HG03342 (cell line): Measurements from ENCODE around the gene MAP4.
"Not testable (repeated sequence)": the region's sequence is repeated elsewhere in the genome, so short reads cannot be mapped to it uniquely, and the experiment has no call there.

Experiments used
- ATAC-seq: cut with Tn5 transposase; IDR thresholded peaks from one replicate; pipeline ENCODE4 v1.9.1; 2021; ENCODE audit warnings: mild to moderate bottlenecking, moderate library complexity; ENCODE audit not compliant: unreplicated experiment

MAP4 gene

GRCh38 chr3:48018841-48019240, 2.6 kb upstream of the MAP4 start:
- ATAC-seq = no peak

GRCh38 chr3:48015431-48016180, 610 bp downstream of the MAP4 start:
- no peak for ATAC-seq

- ATAC-seq = no peak
Observed at GRCh38 chr3:48014358-48014757, 1.9 kb downstream of the MAP4 start.

GRCh38 chr3:48013288-48013980, 2.8 kb downstream of the MAP4 start:
- ATAC-seq = no peak

- no peak for ATAC-seq
Observed at GRCh38 chr3:48012659-48013058, 3.6 kb downstream of the MAP4 start.

GRCh38 chr3:48008066-48008465, 8.2 kb downstream of the MAP4 start:
- not testable (repeated sequence) for ATAC-seq

- ATAC-seq = not testable (repeated sequence)
Observed at GRCh38 chr3:48007361-48007760, 8.9 kb downstream of the MAP4 start.

GRCh38 chr3:48006794-48007193, 9.4 kb downstream of the MAP4 start:
- ATAC-seq = not testable (repeated sequence)

- no peak for ATAC-seq
Observed at GRCh38 chr3:48004694-48005093, 11.5 kb downstream of the MAP4 start.

- ATAC-seq = no peak
Observed at GRCh38 chr3:48002787-48003186, 13.4 kb downstream of the MAP4 start.

GRCh38 chr3:48001991-48002390, 14.2 kb downstream of the MAP4 start:
- ATAC-seq = no peak

- ATAC-seq = no peak
Observed at GRCh38 chr3:48000212-48000611, 16.0 kb downstream of the MAP4 start.

GRCh38 chr3:47996440-47996839, 19.8 kb downstream of the MAP4 start:
- ATAC-seq = no peak

- no peak for ATAC-seq
Observed at GRCh38 chr3:47994180-47994579, 22.0 kb downstream of the MAP4 start.

GRCh38 chr3:47991341-47991740, 24.9 kb downstream of the MAP4 start:
- ATAC-seq = no peak

- no peak for ATAC-seq
Observed at GRCh38 chr3:47989981-47990440, 26.2 kb downstream of the MAP4 start.

GRCh38 chr3:47985381-47985780, 30.8 kb downstream of the MAP4 start:
- ATAC-seq = no peak

- ATAC-seq = no peak
Observed at GRCh38 chr3:47984075-47984728, 32.0 kb downstream of the MAP4 start.

- ATAC-seq = no peak
Observed at GRCh38 chr3:47980795-47981194, 35.4 kb downstream of the MAP4 start.

GRCh38 chr3:47979070-47979469, 37.1 kb downstream of the MAP4 start:
- no peak for ATAC-seq

- no peak for ATAC-seq
Observed at GRCh38 chr3:47978386-47978785, 37.8 kb downstream of the MAP4 start.
